Activated CD8-positive, alpha-beta memory T cell treated with anti-CD3 and anti-CD28 coated beads, Interleukin-2, amount 50 U/mL, for 1 hour (primary cell): Measurements from ENCODE around the gene GNG13.

ENCODE experiments used
- DNase-seq: peaks from one replicate; pipeline ENCODE4 v3.0.0-alpha.2; 2020; ENCODE audit errors: extremely low read depth

Gene GNG13

GRCh38 chr16:813916-814412 lies 13.4 kb upstream of the GNG13 start:
- DNase-seq, result no peak

- DNase-seq, result peak; percentile 8
Measured at GRCh38 chr16:813204-813915, 12.8 kb upstream of the GNG13 start.

- DNase-seq, result no peak
Measured at GRCh38 chr16:808085-808386, 7.5 kb upstream of the GNG13 start.

- DNase-seq, result peak; percentile 55
Measured at GRCh38 chr16:807347-808084, 7.0 kb upstream of the GNG13 start.

GRCh38 chr16:805474-805873 lies 4.9 kb upstream of the GNG13 start:
- DNase-seq, result no peak

GRCh38 chr16:804193-805048 lies 3.9 kb upstream of the GNG13 start:
- no peak for DNase-seq

- DNase-seq, result no peak
Measured at GRCh38 chr16:803754-804080, 3.2 kb upstream of the GNG13 start.

- DNase-seq, result no peak
Measured at GRCh38 chr16:802914-803753, 2.6 kb upstream of the GNG13 start.

- no peak for DNase-seq
Measured at GRCh38 chr16:802461-802860, 1.9 kb upstream of the GNG13 start.

GRCh38 chr16:801584-802363 lies 1.2 kb upstream of the GNG13 start:
- no peak for DNase-seq

GRCh38 chr16:800834-801511 lies 439 bp upstream of the GNG13 start:
- DNase-seq, result no peak

GRCh38 chr16:799111-799947 lies 1.2 kb downstream of the GNG13 start:
- no peak for DNase-seq

- DNase-seq, result no peak
Measured at GRCh38 chr16:798666-799065, 1.9 kb downstream of the GNG13 start.

- no peak for DNase-seq
Measured at GRCh38 chr16:797686-798085, 2.8 kb downstream of the GNG13 start.

GRCh38 chr16:797120-797420 lies 3.5 kb downstream of the GNG13 start:
- DNase-seq, result no peak

- DNase-seq, result no peak
Measured at GRCh38 chr16:796296-797119, 4.0 kb downstream of the GNG13 start.

- no peak for DNase-seq
Measured at GRCh38 chr16:795580-796229, 4.8 kb downstream of the GNG13 start.

GRCh38 chr16:794853-795466 lies 5.6 kb downstream of the GNG13 start:
- no peak for DNase-seq
